Testis (tissue), 2 donors: ENCODE measurements around the gene MBD6.

ENCODE experiments used
- CTCF ChIP-seq, 3 experiments: fragments of 450-650 bp in 2 of 3; fragments of 200-600 bp in 1 of 3; sonication (generic) in 1 of 3; IDR thresholded peaks; one replicate each; pipeline ENCODE4 v1.5.1; 2016 to 2019; ENCODE audit warnings: antibody characterized with exemption in 3 of 3, mild to moderate bottlenecking in 2 of 3, moderate library complexity in 1 of 3
- POLR2A ChIP-seq: fragments of 450-650 bp; IDR thresholded peaks from one replicate; pipeline ENCODE4 v1.6.1; 2017; ENCODE audit warnings: antibody characterized with exemption, mild to moderate bottlenecking, moderate library complexity

DNA sequence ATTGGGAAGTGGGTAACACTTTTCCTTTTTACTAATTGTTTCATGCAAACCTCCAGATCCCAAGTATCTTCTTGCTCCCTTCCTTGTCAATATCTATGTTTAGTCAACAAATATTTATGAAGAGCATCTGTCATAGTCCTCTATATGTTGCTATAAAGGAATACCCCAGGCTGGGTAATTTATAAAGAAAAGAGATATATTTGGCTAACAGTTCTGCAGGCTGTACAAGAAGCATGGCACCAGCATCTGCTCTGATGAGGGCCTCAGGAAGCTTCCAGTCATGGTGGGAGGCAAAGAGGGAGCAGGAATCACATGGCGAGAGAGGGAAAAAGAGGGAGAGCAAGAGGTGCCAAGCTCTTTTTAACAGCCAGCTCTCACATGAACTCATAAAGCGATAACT lies 31.8 kb downstream of the MBD6 start:
- no peak for TF ChIP-seq CTCF (IDR thresholded peaks at IDR 0.05)
- TF ChIP-seq POLR2A = no peak
